AG04450 (cell line): ENCODE results near the gene GLT1D1. TPM values are rescaled to one million over a fixed set of nuclear protein-coding genes. Genes with fewer than 3 reads are reported as not detected.

ENCODE experiments used
- CTCF ChIA-PET: fragments of 300-600, 350-600 bp; formaldehyde crosslinking; extraction: SDS; loops from one replicate; lab custom pipeline; 2022; ENCODE audit warnings: antibody characterized with exemption, inconsistent platforms; lab: Charles Lee
- POLR2A ChIA-PET: fragments of 350-600 bp; formaldehyde crosslinking; extraction: SDS; loops from one replicate; lab custom pipeline; 2021; ENCODE audit warnings: antibody characterized with exemption, inconsistent platforms; lab: Yijun Ruan, JAX
- DNase-seq: peaks from one replicate; pipeline ENCODE4 v3.0.0-alpha.2; 2011; ENCODE audit warnings: low read depth, low spot score
- H3K27ac ChIP-seq: one replicate; pipeline ENCODE4 v1.5.1; 2012; ENCODE audit warnings: low read depth, low read length, control low read depth
- H3K27me3 ChIP-seq: one replicate; pipeline ENCODE4 v1.6.0; 2012; ENCODE audit warnings: low read length; ENCODE audit not compliant: control insufficient read depth, insufficient read depth
- H3K4me3 ChIP-seq: 2 replicates; pipeline ENCODE4 v1.5.1; 2011; ENCODE audit warnings: mild to moderate bottlenecking, low read depth, low read length, control low read depth
- H3K9me3 ChIP-seq: 2 replicates; pipeline ENCODE4 v1.5.1; 2012; ENCODE audit warnings: low read length; ENCODE audit not compliant: control insufficient read depth, insufficient read depth
- polyA plus RNA-seq: library from polyadenylated mRNA; depleted of rRNA; stranded (reverse); fragments of >200 nt; gene quantifications from 2 replicates; pipeline ENCODE4 v1.2.3, GENCODE V29; 2011
- TF ChIP-seq, protein P1 (sequence below): IDR thresholded peaks from 2 replicates; pipeline ENCODE4 v1.5.1; 2011; ENCODE audit warnings: low read depth, low read length, control low read depth, inconsistent platforms

The GLT1D1 gene
- polyA plus RNA-seq, 1 experiment = not detected

- H3K27me3 ChIP-seq = no peaks in the 10 kb centered on the region
- DNase-seq = no peak
- ChIA-PET POLR2A (no interaction called here), CTCF (no interaction called here)
- H3K9me3 ChIP-seq = peaks cover 42% of the 10 kb centered on the region
- TF ChIP-seq, protein P1, sequence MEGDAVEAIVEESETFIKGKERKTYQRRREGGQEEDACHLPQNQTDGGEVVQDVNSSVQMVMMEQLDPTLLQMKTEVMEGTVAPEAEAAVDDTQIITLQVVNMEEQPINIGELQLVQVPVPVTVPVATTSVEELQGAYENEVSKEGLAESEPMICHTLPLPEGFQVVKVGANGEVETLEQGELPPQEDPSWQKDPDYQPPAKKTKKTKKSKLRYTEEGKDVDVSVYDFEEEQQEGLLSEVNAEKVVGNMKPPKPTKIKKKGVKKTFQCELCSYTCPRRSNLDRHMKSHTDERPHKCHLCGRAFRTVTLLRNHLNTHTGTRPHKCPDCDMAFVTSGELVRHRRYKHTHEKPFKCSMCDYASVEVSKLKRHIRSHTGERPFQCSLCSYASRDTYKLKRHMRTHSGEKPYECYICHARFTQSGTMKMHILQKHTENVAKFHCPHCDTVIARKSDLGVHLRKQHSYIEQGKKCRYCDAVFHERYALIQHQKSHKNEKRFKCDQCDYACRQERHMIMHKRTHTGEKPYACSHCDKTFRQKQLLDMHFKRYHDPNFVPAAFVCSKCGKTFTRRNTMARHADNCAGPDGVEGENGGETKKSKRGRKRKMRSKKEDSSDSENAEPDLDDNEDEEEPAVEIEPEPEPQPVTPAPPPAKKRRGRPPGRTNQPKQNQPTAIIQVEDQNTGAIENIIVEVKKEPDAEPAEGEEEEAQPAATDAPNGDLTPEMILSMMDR = no peak
- no peak overlapping the region for H3K4me3 ChIP-seq
- H3K27ac ChIP-seq = no peak overlapping the region
These were observed 89.7 kb downstream of the GLT1D1 start for GRCh38 chr12:128942960-128943477.

- ChIA-PET CTCF (no interaction called here), POLR2A (no interaction called here)
- H3K27me3 ChIP-seq = no peaks in the 10 kb centered on the region
- H3K4me3 ChIP-seq = no peak overlapping the region
- TF ChIP-seq, protein P1 = no peak
- H3K9me3 ChIP-seq = peaks cover 47% of the 10 kb centered on the region
- no peak for DNase-seq
- H3K27ac ChIP-seq = no peak overlapping the region
These were observed 91.7 kb downstream of the GLT1D1 start for GRCh38 chr12:128944956-128945355.

DNA sequence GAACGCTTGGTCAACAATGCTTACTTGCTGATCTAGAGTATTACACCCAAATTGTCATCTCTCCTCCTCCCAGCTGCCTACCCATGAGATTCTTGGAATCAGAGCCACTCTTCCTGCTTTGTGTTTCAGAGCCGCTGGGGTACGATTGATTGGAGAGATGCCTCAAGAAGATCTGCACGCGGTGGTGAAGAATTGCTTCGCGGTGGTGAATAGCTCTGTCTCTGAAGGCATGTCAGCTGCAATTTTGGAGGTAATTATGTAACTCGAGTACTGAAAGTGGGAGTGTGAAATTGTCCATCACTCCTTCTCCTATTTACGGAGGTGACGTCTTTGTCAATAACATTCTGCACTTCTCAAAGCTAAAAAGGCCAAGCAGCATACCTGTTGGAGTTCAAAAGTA, 93.9 kb downstream of the GLT1D1 start:
- H3K27ac ChIP-seq = no peak overlapping the region
- peaks cover 56% of the 10 kb centered on the region for H3K9me3 ChIP-seq
- no peak overlapping the region for H3K4me3 ChIP-seq
- DNase-seq = no peak
- CTCF ChIA-PET = no interaction called here
- no peaks in the 10 kb centered on the region for H3K27me3 ChIP-seq
- TF ChIP-seq, protein P1 = no peak
- POLR2A ChIA-PET = no interaction called here

DNA sequence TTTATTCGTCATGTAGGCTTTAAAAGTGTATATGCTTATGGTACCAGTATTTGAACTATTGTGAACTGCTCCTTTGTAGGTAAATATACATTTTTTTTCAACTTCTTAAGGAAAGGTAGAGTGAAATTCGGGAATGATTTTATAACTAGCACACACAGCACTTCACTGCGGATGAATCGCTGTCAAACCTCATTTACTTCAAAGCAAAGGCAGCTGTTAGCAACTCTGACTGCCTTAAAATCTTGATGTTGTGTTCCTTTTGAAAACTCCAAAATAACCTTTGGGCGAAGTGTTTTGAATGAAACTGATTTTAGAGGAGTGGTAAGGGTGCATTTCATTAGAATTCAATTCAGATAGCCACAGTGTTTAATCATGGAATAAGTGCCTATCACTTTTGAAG, 95.8 kb downstream of the GLT1D1 start:
- CTCF ChIA-PET = no interaction called here
- H3K27ac ChIP-seq = no peak overlapping the region
- POLR2A ChIA-PET = no interaction called here
- no peak overlapping the region for H3K4me3 ChIP-seq
- H3K27me3 ChIP-seq = no peaks in the 10 kb centered on the region
- peaks cover 54% of the 10 kb centered on the region for H3K9me3 ChIP-seq
- no peak for DNase-seq
- TF ChIP-seq, protein P1 = no peak

DNA sequence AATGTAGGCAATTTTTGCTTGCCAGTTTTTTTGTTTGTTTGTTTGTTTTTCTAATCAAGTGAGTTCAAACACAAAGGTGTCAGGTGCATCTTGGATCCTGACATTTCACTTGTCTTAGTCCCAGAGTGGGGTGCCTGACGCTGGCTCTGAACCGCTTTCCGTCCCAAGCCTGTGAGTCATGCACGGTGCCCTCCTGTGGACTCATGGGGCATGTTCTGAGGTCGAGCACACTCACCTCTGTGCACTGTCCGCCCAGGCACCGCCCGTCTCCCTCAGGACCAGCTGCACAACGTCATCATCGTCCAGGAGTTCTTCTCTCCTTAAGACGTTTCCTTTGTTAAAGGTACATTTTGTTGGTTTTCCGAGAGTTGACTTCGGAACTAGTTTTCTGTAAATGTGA, 98.2 kb downstream of the GLT1D1 start:
- ChIA-PET CTCF (no interaction called here), POLR2A (no interaction called here)
- TF ChIP-seq, protein P1 = no peak
- H3K9me3 ChIP-seq = peaks cover 52% of the 10 kb centered on the region
- no peak for DNase-seq
- H3K27ac ChIP-seq = no peak overlapping the region
- H3K27me3 ChIP-seq = no peaks in the 10 kb centered on the region
- no peak overlapping the region for H3K4me3 ChIP-seq
